Measurements from ENCODE around the gene SMCR8. TPM values are rescaled to one million over a fixed set of nuclear protein-coding genes. Genes with fewer than 3 reads are reported as not detected.

Gene SMCR8
- total and polyA plus RNA-seq, 2 of the 8 experiments (the other 6 are each of a cell fraction or from before 2014, with no cell fraction given), result 6.9 to 18.5 TPM

- TF ChIP-seq BRCA1 (IDR thresholded peaks at IDR 0.05; ENCODE audit: low read depth, low read length) (no peak), POLR2AphosphoS5 (IDR thresholded peaks at IDR 0.05; ENCODE audit: low read depth, low read length) (no peak), RXRA (IDR thresholded peaks at IDR 0.05; ENCODE audit: insufficient read depth, low read depth, low read length) (no peak), TCF12 (IDR thresholded peaks at IDR 0.05; ENCODE audit: low read depth, low read length) (no peak), POLR2A (IDR thresholded peaks at IDR 0.05; ENCODE audit: control extremely low read depth in 1 of 2, low read depth in 2 of 2, low read length in 2 of 2) (no peak), RNF2 (IDR thresholded peaks at IDR 0.05; ENCODE audit: borderline replicate concordance, low read depth, low read length, missing control alignments, poor library complexity, severe bottlenecking) (no peak), CTBP2 (IDR thresholded peaks at IDR 0.05; ENCODE audit: borderline replicate concordance, insufficient read depth, insufficient read length, low read length) (no peak)
These were observed 10.9 kb downstream of the SMCR8 start (continued) for GRCh38 chr17:18326039-18326438.
